B cell (primary cell): ENCODE measurements around the gene NMUR1.

Experiments
- EZH2 ChIP-seq: IDR thresholded peaks from 2 replicates; pipeline ENCODE4 v1.6.1; 2012; ENCODE audit warnings: borderline replicate concordance, low read depth, mild to moderate bottlenecking, moderate library complexity, low read length; ENCODE audit not compliant: insufficient read depth, poor library complexity, severe bottlenecking
- TF ChIP-seq, protein P1 (sequence below): fragments of 200-600 bp; IDR thresholded peaks from one replicate; pipeline ENCODE4 v1.8.0; 2022; ENCODE audit warnings: antibody characterized with exemption, mild to moderate bottlenecking

DNA sequence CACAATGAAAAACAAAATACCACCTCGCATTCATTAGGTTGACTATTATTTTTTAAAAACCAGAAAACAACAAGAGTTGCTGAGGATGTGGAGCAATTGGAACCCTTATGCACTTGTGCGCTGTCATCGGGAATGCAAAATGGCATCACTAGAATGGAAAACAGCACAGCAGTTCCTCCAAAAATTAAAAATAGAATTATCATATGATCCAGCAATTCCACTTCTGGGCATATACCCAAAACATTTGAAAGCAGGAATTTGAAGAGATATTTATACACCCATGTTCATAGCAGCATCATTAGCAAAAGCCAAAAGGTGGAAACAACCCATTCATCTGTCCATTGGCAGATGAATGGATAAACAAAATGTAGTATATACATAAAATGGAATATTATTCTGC, 11.9 kb upstream of the NMUR1 start:
- no peak for TF ChIP-seq EZH2
- TF ChIP-seq, protein P1, sequence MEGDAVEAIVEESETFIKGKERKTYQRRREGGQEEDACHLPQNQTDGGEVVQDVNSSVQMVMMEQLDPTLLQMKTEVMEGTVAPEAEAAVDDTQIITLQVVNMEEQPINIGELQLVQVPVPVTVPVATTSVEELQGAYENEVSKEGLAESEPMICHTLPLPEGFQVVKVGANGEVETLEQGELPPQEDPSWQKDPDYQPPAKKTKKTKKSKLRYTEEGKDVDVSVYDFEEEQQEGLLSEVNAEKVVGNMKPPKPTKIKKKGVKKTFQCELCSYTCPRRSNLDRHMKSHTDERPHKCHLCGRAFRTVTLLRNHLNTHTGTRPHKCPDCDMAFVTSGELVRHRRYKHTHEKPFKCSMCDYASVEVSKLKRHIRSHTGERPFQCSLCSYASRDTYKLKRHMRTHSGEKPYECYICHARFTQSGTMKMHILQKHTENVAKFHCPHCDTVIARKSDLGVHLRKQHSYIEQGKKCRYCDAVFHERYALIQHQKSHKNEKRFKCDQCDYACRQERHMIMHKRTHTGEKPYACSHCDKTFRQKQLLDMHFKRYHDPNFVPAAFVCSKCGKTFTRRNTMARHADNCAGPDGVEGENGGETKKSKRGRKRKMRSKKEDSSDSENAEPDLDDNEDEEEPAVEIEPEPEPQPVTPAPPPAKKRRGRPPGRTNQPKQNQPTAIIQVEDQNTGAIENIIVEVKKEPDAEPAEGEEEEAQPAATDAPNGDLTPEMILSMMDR = no peak
